ENCODE data around the gene CREBRF. TPM values are rescaled to one million over a fixed set of nuclear protein-coding genes. Genes with fewer than 3 reads are reported as not detected.
"Not testable (repeated sequence)": the region's sequence is repeated elsewhere in the genome, so short reads cannot be mapped to it uniquely, and the experiment has no call there.

Gene CREBRF
- total and polyA plus RNA-seq, 2 of the 4 experiments (the other 2 are of a cell fraction), result 3.2 to 16.1 TPM

DNA sequence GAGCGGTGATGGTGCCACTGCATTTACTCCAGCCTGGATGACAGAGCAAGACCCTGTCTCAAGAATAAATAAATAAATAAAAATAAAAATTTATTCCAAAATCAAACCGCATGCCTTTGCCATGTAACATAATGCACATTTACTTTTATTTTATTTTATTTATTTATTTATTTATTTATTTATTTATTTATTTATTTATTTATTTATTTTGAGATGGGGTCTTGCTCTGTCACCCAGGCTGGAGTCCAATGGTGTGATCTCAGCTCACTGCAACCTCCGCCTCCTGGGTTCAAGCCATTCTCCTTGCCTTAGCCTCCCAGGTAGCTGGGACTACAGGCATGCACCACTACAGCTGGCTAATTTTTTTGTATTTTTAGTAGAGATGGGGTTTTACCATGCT, 24.1 kb upstream of the CREBRF start:
- H3K4me2 ChIP-seq (ENCODE audit: low read depth, low read length); dilution Hi-C loops (cut with HindIII; ENCODE audit: low sequenced_read_pairs, unreplicated experiment); H3K4me3 ChIP-seq (ENCODE audit: insufficient read depth, low read depth, low read length); H2AK9ac ChIP-seq (replicated peaks; ENCODE audit: low read depth, low read length, poor library complexity); H3K9ac ChIP-seq (ENCODE audit: low read depth, low read length); H2AFZ ChIP-seq (replicated peaks; ENCODE audit: low read length, poor library complexity); H3K4ac ChIP-seq (ENCODE audit: low read depth, low read length); H2BK120ac ChIP-seq (ENCODE audit: low read depth, low read length); intact Hi-C loops (cut with micrococcal nuclease); H3K14ac ChIP-seq (replicated peaks; ENCODE audit: low read depth, low read length); in situ Hi-C loops (cut with MboI; ENCODE audit: low sequenced_read_pairs); H3K9me3 ChIP-seq (ENCODE audit: control insufficient read depth, insufficient read depth, low read length); ATAC-seq (ENCODE audit: low read depth); H4K8ac ChIP-seq (ENCODE audit: low read depth in 2 of 2, low read length in 2 of 2); H3K27ac ChIP-seq (ENCODE audit: insufficient read depth, low read length); H3K18ac ChIP-seq (ENCODE audit: low read depth, low read length); H2BK15ac ChIP-seq (ENCODE audit: low read depth, low read length); H3K23ac ChIP-seq (ENCODE audit: low read depth, low read length); BruUV-seq (replicated peaks); H2BK20ac ChIP-seq (ENCODE audit: low read depth, low read length); CTCF ChIA-PET; H4K5ac ChIP-seq (ENCODE audit: low read depth, low read length); DNase-seq; H4K91ac ChIP-seq (ENCODE audit: insufficient read depth, low read depth, low read length); H2AK5ac ChIP-seq (ENCODE audit: low read depth, low read length); H2BK5ac ChIP-seq (ENCODE audit: low read depth, low read length, poor library complexity, severe bottlenecking); H3K27me3 ChIP-seq (ENCODE audit: control insufficient read depth, insufficient read depth, low read length); H3K56ac ChIP-seq (ENCODE audit: extremely low read depth, insufficient read depth, low read length): not testable (repeated sequence)
- no CpG with 5 or more reads among the region's 3 CpGs for WGBS, 2 experiments (ENCODE audit: extremely low coverage in 2 of 2, insufficient read length in 1 of 2)
- peaks cover 21% of the 10 kb centered on the region for H3K4me1 ChIP-seq (ENCODE audit: control insufficient read depth, insufficient read depth, low read length)
- POLR2A ChIA-PET (ENCODE audit: unreplicated experiment), result interaction anchor here (0.6 kb wide), 1 partner anchor 104 kb away, joined by 3 read pairs; no protein-coding TSS in a partner anchor
- H3K36me3 ChIP-seq (ENCODE audit: control insufficient read depth, insufficient read depth, low read length), result peaks cover 17% of the 10 kb centered on the region
- peaks cover 26% of the 10 kb centered on the region for H3K9me1 ChIP-seq (ENCODE audit: insufficient read depth, low read length)
- H4K20me1 ChIP-seq (ENCODE audit: insufficient read depth, low read length), result peaks cover 21% of the 10 kb centered on the region; the same call in 1 of the 2 replicates
- peaks cover 40 to 61% of the 10 kb centered on the region in 2 experiments for H3K79me1 ChIP-seq (ENCODE audit: low read depth in 1 of 2, low read length in 2 of 2)

Measured in IMR-90 (cell line).